K562 (cell line): ENCODE results near the gene TANC1. TPM values are rescaled to one million over a fixed set of nuclear protein-coding genes. Genes with fewer than 3 reads are reported as not detected.

Experiments
- ATAC-seq: fragments of 200-7000 bp; cut with Tn5 transposase; 3 replicates; pipeline ENCODE4 v1.9.1; 2020; ENCODE audit warnings: moderate library complexity
- BruUV-seq: library from RNA; stranded (reverse); fragments of 400-500 nt; replicated peaks from 2 replicates; lab custom pipeline; 2021; lab: Mats Ljungman, UMichigan
- CTCF ChIA-PET: fragments of 300-600 bp; formaldehyde crosslinking; extraction: SDS; loops from one replicate; lab custom pipeline; 2021; ENCODE audit warnings: low intra/inter-chr PET ratio; lab: Yijun Ruan, JAX
- POLR2A ChIA-PET: fragments of 300-600, 350-650 bp; sonication (Branson Sonifier 250); formaldehyde crosslinking; extraction: SDS; loops from one replicate; lab custom pipeline; 2021; ENCODE audit warnings: antibody characterized with exemption, inconsistent platforms; lab: Yijun Ruan, JAX
- DNase-seq, 4 experiments: peaks; one replicate each; pipeline versions ENCODE4 v3.0.0 to v3.0.0-alpha.2; 2011 to 2018; ENCODE audit warnings: low spot score in 3 of 4, mixed read lengths in 3 of 4; ENCODE audit errors: extremely low read depth in 1 of 4
- FAIRE-seq: peaks from 2 replicates; lab custom pipeline; 2011; peaks lifted over from hg19 to GRCh38; lab: Jason Lieb, UNC
- H2AFZ ChIP-seq: 2 replicates; pipeline ENCODE4 v1.6.0; 2011; ENCODE audit warnings: low read depth, low read length, control low read depth, inconsistent platforms
- H3K27ac ChIP-seq: fragments of 200-600 bp; 3 replicates; pipeline ENCODE4 v1.8.0; 2011; ENCODE audit warnings: low read depth, mild to moderate bottlenecking, control low read depth, inconsistent platforms, low read length, moderate library complexity, mixed read lengths; ENCODE audit errors: extremely low read depth
- H3K27me3 ChIP-seq, 2 experiments: fragments of 300-600 bp in 1 of 2; 2 replicates in 1 of 2; 3 replicates in 1 of 2; pipeline versions ENCODE4 v1.6.0 to v1.8.0; 2011; ENCODE audit warnings: inconsistent platforms in 2 of 2, low read length in 2 of 2, mild to moderate bottlenecking in 1 of 2, mixed read lengths in 1 of 2, moderate library complexity in 1 of 2; ENCODE audit not compliant: control insufficient read depth in 2 of 2, insufficient read depth in 2 of 2
- H3K36me3 ChIP-seq: fragments of 300-600 bp; 3 replicates; pipeline ENCODE4 v1.8.0; 2011; ENCODE audit warnings: mild to moderate bottlenecking, low read length, inconsistent platforms; ENCODE audit not compliant: control insufficient read depth, insufficient read depth
- H3K4me1 ChIP-seq, 2 experiments: fragments of 200-600 bp in 1 of 2; replicated peaks in 1 of 2; 2 replicates in 1 of 2; 3 replicates in 1 of 2; pipeline versions ENCODE4 v1.5.1 to v1.8.0; 2011; ENCODE audit warnings: inconsistent platforms in 2 of 2, low read length in 2 of 2, mild to moderate bottlenecking in 1 of 2, mixed read lengths in 1 of 2, moderate library complexity in 1 of 2; ENCODE audit not compliant: control insufficient read depth in 2 of 2, insufficient read depth in 2 of 2
- H3K4me2 ChIP-seq: 2 replicates; pipeline ENCODE4 v1.6.1; 2011; ENCODE audit warnings: low read length, control low read depth, inconsistent platforms, mixed read lengths; ENCODE audit not compliant: insufficient read depth
- H3K4me3 ChIP-seq: fragments of 200-600 bp; sonication (generic), shearing (Covaris generic); 2 replicates; pipeline ENCODE4 v1.5.1; 2016; ENCODE audit warnings: control low read depth, inconsistent platforms
- H3K79me2 ChIP-seq: fragments of 200-600 bp; 3 replicates; pipeline ENCODE4 v1.8.0; 2011; ENCODE audit warnings: low read length, inconsistent platforms; ENCODE audit not compliant: control insufficient read depth, insufficient read depth
- H3K9ac ChIP-seq, 2 experiments: 2 replicates each; pipeline versions ENCODE4 v1.6.0 to v1.6.1; 2011; ENCODE audit warnings: low read depth in 2 of 2, low read length in 2 of 2, control low read depth in 1 of 2, inconsistent platforms in 1 of 2, mild to moderate bottlenecking in 1 of 2, mixed read lengths in 1 of 2; ENCODE audit not compliant: insufficient read depth in 1 of 2
- H3K9me1 ChIP-seq: one replicate; pipeline ENCODE4 v1.6.0; 2011; ENCODE audit warnings: inconsistent platforms, mild to moderate bottlenecking, low read length, moderate library complexity; ENCODE audit not compliant: control insufficient read depth, insufficient read depth
- H3K9me3 ChIP-seq: replicated peaks from 2 replicates; pipeline ENCODE4 v1.5.1; 2011; ENCODE audit warnings: low read depth, low read length, inconsistent platforms; ENCODE audit not compliant: control insufficient read depth, insufficient read depth
- H4K20me1 ChIP-seq: replicated peaks from 2 replicates; pipeline ENCODE4 v1.6.1; 2011; ENCODE audit warnings: low read length, inconsistent platforms, mixed read lengths; ENCODE audit not compliant: control insufficient read depth, insufficient read depth
- BDP1 ChIP-seq: IDR thresholded peaks from 3 replicates; pipeline ENCODE4 v1.6.1; 2011; ENCODE audit not compliant: insufficient read length, insufficient read depth
- BRCA1 ChIP-seq, 2 experiments: fragments of 450-650 bp in 1 of 2; sonication (generic) in 1 of 2; formaldehyde crosslinking in 1 of 2; IDR thresholded peaks; 2 replicates each; pipeline versions ENCODE4 v1.5.0 to v1.6.1; 2017 to 2020; ENCODE audit warnings: mild to moderate bottlenecking in 1 of 2, missing genetic modification reagents in 1 of 2
- CCAR2 ChIP-seq: fragments of 200-400 bp; formaldehyde crosslinking; IDR thresholded peaks from 2 replicates; pipeline ENCODE4 v1.6.1; 2017; ENCODE audit warnings: mild to moderate bottlenecking, low read depth, low read length
- ETV1 ChIP-seq: fragments of 450-650 bp; conservative IDR thresholded peaks from 2 replicates; pipeline ENCODE4 v1.6.1; 2016; ENCODE audit warnings: missing genetic modification characterization, control low read depth, low read depth, missing compliant biosample characterization
- GTF2E2 ChIP-seq: fragments of 200-800 bp; sonication (Bioruptor generic); IDR thresholded peaks from 2 replicates; pipeline ENCODE4 v1.6.1; 2016; ENCODE audit warnings: missing genetic modification characterization, missing compliant biosample characterization
- RBM25 ChIP-seq: fragments of 200-400 bp; formaldehyde crosslinking; IDR thresholded peaks from 2 replicates; pipeline ENCODE4 v1.6.1; 2018; ENCODE audit warnings: low read length, low read depth, moderate library complexity; ENCODE audit not compliant: severe bottlenecking
- ZNF695 ChIP-seq: fragments of 450-650 bp; formaldehyde crosslinking; IDR thresholded peaks from 2 replicates; pipeline ENCODE4 v1.4.0; 2020; ENCODE audit warnings: mild to moderate bottlenecking, moderate library complexity
- WGBS: fragments of 100-300 bp; shearing (Covaris generic); methylation state at CpG from one replicate; pipeline ENCODE4 v1.1.6; 2016; ENCODE audit warnings: low coverage, mixed read lengths; ENCODE audit not compliant: insufficient coverage; ENCODE audit errors: missing lambda C conversion rate; 5-methylcytosine and 5-hydroxymethylcytosine counted together
- in situ Hi-C: fragments of 300-500 bp; cut with MboI; formaldehyde crosslinking; loops from 4 replicates; pipeline ENCODE4 v1.15.0; 2018; ENCODE audit warnings: inconsistent platforms, mixed read lengths
- intact Hi-C: fragments of 100-400 bp; cut with micrococcal nuclease; formaldehyde crosslinking; loops from 2 replicates; pipeline ENCODE4 v1.14.2; 2022
- polyA plus RNA-seq, 8 experiments: library from polyadenylated mRNA; depleted of rRNA in 4 of 8; stranded (reverse) in 5 of 8; unstranded in 3 of 8; fragments of >200 nt; fragmentation: Nextera tagmentation in 2 of 8; fragmentation: Illumina TruSeq in 1 of 8; extraction: Ambion mirVana in 2 of 8; extraction: Trizol in 1 of 8; gene quantifications; 2 replicates each; pipeline versions ENCODE4 v1.2.1 to v1.2.3, GENCODE V29; 2011 to 2014; ENCODE audit warnings: inconsistent platforms in 1 of 8, missing spikeins in 1 of 8
- total RNA-seq, 7 experiments: library from RNA; depleted of rRNA in 6 of 7; stranded (reverse); fragments of >200 nt in 6 of 7; fragmentation: Illumina TruSeq in 2 of 7; extraction: Trizol in 2 of 7; gene quantifications; 2 replicates each; pipeline versions ENCODE4 v1.2.1 to v1.2.3, GENCODE V29; 2011 to 2021; ENCODE audit warnings: low replicate concordance in 1 of 7
- TF ChIP-seq, protein P1 (sequence below), 2 experiments: fragments of 250-450 bp in 1 of 2; fragments of 450-650 bp in 1 of 2; sonication (Bioruptor Pico) in 1 of 2; IDR thresholded peaks; 2 replicates each; pipeline versions ENCODE4 v1.6.1 to v1.8.0; 2016 to 2021; ENCODE audit warnings: mild to moderate bottlenecking in 2 of 2, moderate library complexity in 2 of 2, missing compliant biosample characterization in 1 of 2, missing genetic modification characterization in 1 of 2
- TF ChIP-seq, protein P2 (sequence below): fragments of 150-350 bp; conservative IDR thresholded peaks from 2 replicates; pipeline ENCODE4 v1.6.1; 2014; ENCODE audit warnings: low read length
- TF ChIP-seq, protein P3 (sequence below): sonication (generic); formaldehyde crosslinking; IDR thresholded peaks from 2 replicates; pipeline ENCODE4 v1.8.0; 2022; ENCODE audit warnings: mild to moderate bottlenecking, missing genetic modification reagents, borderline replicate concordance
- TF ChIP-seq, protein P4 (sequence below): fragments of 250-450 bp; sonication (Bioruptor Pico); IDR thresholded peaks from 2 replicates; pipeline ENCODE4 v1.8.0; 2022; ENCODE audit warnings: inconsistent platforms
- TF ChIP-seq, protein P5 (sequence below): sonication (generic); formaldehyde crosslinking; IDR thresholded peaks from 2 replicates; pipeline ENCODE4 v1.8.1; 2023; ENCODE audit warnings: mild to moderate bottlenecking, missing genetic modification reagents

Gene TANC1
- total and polyA plus RNA-seq, 9 of the 15 experiments (the other 6 are each of a cell fraction or from before 2014, with no cell fraction given) = under 0.01 to 0.20 (median 0.07) TPM; not detected in 1

DNA sequence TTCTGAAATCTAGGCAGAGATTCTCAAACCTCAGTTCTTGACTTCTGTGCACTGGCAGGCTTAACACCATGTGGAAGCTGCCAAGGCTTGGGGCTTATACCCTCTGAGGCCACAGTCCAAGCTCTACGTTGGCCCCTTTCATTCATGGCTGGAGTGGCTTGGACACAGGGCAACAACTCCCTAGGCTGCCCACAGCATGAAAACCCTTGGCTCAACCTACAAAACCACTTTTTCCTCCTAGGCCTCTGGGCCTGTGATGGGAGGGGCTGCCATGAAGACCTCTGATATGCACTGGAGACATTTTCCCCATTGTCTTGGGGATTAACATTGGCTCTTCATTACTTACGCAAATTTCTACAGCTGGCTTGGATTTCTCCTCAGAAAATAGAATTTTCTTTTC, 46.7 kb downstream of the TANC1 start:
- no peak for ATAC-seq
- no peak for DNase-seq
- Histone ChIP-seq H3K27ac (no peak overlapping the region), H3K4me3 (no peak overlapping the region), H2AFZ (no peak overlapping the region), H3K9ac (no peak overlapping the region), H3K4me1 (no peaks in the 10 kb centered on the region), H3K36me3 (no peaks in the 10 kb centered on the region), H3K9me1 (no peaks in the 10 kb centered on the region), H3K9me3 (peaks cover 6% of the 10 kb centered on the region; the same call in 1 of the 2 replicates), H3K79me2 (no peaks in the 10 kb centered on the region), H3K4me2 (no peak overlapping the region), H4K20me1 (no peaks in the 10 kb centered on the region), H3K27me3 (peaks cover 0 to 4% of the 10 kb centered on the region in 2 experiments; a peak in 3 of 5 replicates)
- in situ Hi-C loops (no loop called here), intact Hi-C loops (no loop called here)
- no TSS peak for BruUV-seq
- 0% methylated on average over 2 of the region's 2 CpGs for WGBS
- FAIRE-seq = no peak
- ChIA-PET POLR2A (no interaction called here), CTCF (no interaction called here)
- TF ChIP-seq, protein P1, sequence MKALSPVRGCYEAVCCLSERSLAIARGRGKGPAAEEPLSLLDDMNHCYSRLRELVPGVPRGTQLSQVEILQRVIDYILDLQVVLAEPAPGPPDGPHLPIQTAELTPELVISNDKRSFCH (CRISPR knock-in tag; IDR thresholded peaks at IDR 0.05) = no peak
- TF ChIP-seq, protein P1 (tag; IDR thresholded peaks at IDR 0.05) = no peak
- no peak for TF ChIP-seq BDP1
- TF ChIP-seq, protein P2, sequence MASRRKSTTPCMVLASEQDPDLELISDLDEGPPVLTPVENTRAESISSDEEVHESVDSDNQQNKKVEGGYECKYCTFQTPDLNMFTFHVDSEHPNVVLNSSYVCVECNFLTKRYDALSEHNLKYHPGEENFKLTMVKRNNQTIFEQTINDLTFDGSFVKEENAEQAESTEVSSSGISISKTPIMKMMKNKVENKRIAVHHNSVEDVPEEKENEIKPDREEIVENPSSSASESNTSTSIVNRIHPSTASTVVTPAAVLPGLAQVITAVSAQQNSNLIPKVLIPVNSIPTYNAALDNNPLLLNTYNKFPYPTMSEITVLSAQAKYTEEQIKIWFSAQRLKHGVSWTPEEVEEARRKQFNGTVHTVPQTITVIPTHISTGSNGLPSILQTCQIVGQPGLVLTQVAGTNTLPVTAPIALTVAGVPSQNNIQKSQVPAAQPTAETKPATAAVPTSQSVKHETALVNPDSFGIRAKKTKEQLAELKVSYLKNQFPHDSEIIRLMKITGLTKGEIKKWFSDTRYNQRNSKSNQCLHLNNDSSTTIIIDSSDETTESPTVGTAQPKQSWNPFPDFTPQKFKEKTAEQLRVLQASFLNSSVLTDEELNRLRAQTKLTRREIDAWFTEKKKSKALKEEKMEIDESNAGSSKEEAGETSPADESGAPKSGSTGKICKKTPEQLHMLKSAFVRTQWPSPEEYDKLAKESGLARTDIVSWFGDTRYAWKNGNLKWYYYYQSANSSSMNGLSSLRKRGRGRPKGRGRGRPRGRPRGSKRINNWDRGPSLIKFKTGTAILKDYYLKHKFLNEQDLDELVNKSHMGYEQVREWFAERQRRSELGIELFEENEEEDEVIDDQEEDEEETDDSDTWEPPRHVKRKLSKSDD = no peak
- TF ChIP-seq BRCA1 (IDR thresholded peaks at IDR 0.05) = no peak
- TF ChIP-seq BRCA1 (CRISPR knock-in tag; IDR thresholded peaks at IDR 0.05) = no peak
- TF ChIP-seq, protein P3, sequence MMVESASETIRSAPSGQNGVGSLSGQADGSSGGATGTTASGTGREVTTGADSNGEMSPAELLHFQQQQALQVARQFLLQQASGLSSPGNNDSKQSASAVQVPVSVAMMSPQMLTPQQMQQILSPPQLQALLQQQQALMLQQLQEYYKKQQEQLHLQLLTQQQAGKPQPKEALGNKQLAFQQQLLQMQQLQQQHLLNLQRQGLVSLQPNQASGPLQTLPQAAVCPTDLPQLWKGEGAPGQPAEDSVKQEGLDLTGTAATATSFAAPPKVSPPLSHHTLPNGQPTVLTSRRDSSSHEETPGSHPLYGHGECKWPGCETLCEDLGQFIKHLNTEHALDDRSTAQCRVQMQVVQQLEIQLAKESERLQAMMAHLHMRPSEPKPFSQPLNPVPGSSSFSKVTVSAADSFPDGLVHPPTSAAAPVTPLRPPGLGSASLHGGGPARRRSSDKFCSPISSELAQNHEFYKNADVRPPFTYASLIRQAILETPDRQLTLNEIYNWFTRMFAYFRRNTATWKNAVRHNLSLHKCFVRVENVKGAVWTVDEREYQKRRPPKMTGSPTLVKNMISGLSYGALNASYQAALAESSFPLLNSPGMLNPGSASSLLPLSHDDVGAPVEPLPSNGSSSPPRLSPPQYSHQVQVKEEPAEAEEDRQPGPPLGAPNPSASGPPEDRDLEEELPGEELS (CRISPR knock-in tag) = no peak
- TF ChIP-seq RBM25 = no peak
- no peak for TF ChIP-seq ETV1
- no peak for TF ChIP-seq GTF2E2 (tag)
- no peak for TF ChIP-seq CCAR2
- TF ChIP-seq, protein P4, sequence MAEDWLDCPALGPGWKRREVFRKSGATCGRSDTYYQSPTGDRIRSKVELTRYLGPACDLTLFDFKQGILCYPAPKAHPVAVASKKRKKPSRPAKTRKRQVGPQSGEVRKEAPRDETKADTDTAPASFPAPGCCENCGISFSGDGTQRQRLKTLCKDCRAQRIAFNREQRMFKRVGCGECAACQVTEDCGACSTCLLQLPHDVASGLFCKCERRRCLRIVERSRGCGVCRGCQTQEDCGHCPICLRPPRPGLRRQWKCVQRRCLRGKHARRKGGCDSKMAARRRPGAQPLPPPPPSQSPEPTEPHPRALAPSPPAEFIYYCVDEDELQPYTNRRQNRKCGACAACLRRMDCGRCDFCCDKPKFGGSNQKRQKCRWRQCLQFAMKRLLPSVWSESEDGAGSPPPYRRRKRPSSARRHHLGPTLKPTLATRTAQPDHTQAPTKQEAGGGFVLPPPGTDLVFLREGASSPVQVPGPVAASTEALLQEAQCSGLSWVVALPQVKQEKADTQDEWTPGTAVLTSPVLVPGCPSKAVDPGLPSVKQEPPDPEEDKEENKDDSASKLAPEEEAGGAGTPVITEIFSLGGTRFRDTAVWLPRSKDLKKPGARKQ (CRISPR knock-in tag) = no peak
- no peak for TF ChIP-seq ZNF695 (CRISPR knock-in tag)
- TF ChIP-seq, protein P5, sequence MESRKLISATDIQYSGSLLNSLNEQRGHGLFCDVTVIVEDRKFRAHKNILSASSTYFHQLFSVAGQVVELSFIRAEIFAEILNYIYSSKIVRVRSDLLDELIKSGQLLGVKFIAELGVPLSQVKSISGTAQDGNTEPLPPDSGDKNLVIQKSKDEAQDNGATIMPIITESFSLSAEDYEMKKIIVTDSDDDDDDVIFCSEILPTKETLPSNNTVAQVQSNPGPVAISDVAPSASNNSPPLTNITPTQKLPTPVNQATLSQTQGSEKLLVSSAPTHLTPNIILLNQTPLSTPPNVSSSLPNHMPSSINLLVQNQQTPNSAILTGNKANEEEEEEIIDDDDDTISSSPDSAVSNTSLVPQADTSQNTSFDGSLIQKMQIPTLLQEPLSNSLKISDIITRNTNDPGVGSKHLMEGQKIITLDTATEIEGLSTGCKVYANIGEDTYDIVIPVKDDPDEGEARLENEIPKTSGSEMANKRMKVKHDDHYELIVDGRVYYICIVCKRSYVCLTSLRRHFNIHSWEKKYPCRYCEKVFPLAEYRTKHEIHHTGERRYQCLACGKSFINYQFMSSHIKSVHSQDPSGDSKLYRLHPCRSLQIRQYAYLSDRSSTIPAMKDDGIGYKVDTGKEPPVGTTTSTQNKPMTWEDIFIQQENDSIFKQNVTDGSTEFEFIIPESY (CRISPR knock-in tag) = no peak
